GM21723 (cell line): ENCODE measurements around the gene RIPK4.
"Not testable (repeated sequence)": the region's sequence is repeated elsewhere in the genome, so short reads cannot be mapped to it uniquely, and the experiment has no call there.

Experiments used
- ATAC-seq: cut with Tn5 transposase; IDR thresholded peaks from one replicate; pipeline ENCODE4 v1.9.1; 2021; ENCODE audit warnings: mild to moderate bottlenecking, moderate library complexity; ENCODE audit not compliant: unreplicated experiment

Gene RIPK4

GRCh38 chr21:41717573-41718330, 49.1 kb downstream of the RIPK4 start:
- no peak for ATAC-seq

GRCh38 chr21:41716751-41717150, 50.1 kb downstream of the RIPK4 start:
- ATAC-seq = no peak

GRCh38 chr21:41715649-41716281, 51.1 kb downstream of the RIPK4 start:
- ATAC-seq = no peak

- not testable (repeated sequence) for ATAC-seq
These were observed 52.5 kb downstream of the RIPK4 start for GRCh38 chr21:41714299-41714865.

GRCh38 chr21:41713495-41714281, 53.2 kb downstream of the RIPK4 start:
- ATAC-seq = no peak

GRCh38 chr21:41712730-41713129, 54.1 kb downstream of the RIPK4 start:
- no peak for ATAC-seq

GRCh38 chr21:41712201-41712600, 54.7 kb downstream of the RIPK4 start:
- no peak for ATAC-seq

GRCh38 chr21:41711416-41712007, 55.3 kb downstream of the RIPK4 start:
- no peak for ATAC-seq

- ATAC-seq = no peak
These were observed 56.1 kb downstream of the RIPK4 start for GRCh38 chr21:41710823-41711160.

GRCh38 chr21:41709965-41710822, 56.7 kb downstream of the RIPK4 start:
- ATAC-seq = no peak

GRCh38 chr21:41709166-41709565, 57.7 kb downstream of the RIPK4 start:
- no peak for ATAC-seq

- ATAC-seq = no peak
These were observed 58.9 kb downstream of the RIPK4 start for GRCh38 chr21:41707960-41708330.

- ATAC-seq = no peak
These were observed 59.5 kb downstream of the RIPK4 start for GRCh38 chr21:41707231-41707959.

- no peak for ATAC-seq
These were observed 60.2 kb downstream of the RIPK4 start for GRCh38 chr21:41706678-41707077.

- ATAC-seq = no peak
These were observed 60.6 kb downstream of the RIPK4 start for GRCh38 chr21:41706263-41706639.

GRCh38 chr21:41705546-41706262, 61.1 kb downstream of the RIPK4 start:
- ATAC-seq = no peak

- no peak for ATAC-seq
These were observed 62.9 kb downstream of the RIPK4 start for GRCh38 chr21:41703857-41704501.

GRCh38 chr21:41701749-41702148, 65.1 kb downstream of the RIPK4 start:
- ATAC-seq = no peak

- ATAC-seq = no peak
These were observed 67.5 kb downstream of the RIPK4 start for GRCh38 chr21:41699311-41699710.
